NCI-H1694 (cell line): ENCODE measurements around the gene IER2.
A peak's percentile ranks its signal among the peaks of the same experiment; 100 is the strongest.
"Not testable (repeated sequence)": the region's sequence is repeated elsewhere in the genome, so short reads cannot be mapped to it uniquely, and the experiment has no call there.

Experiments used
- DNase-seq: peaks from one replicate; lab custom pipeline; 2025; lab: John Stamatoyannopoulos, UW

The IER2 gene

GRCh38 chr19:13163609-13164342, 13.6 kb downstream of the IER2 start:
- DNase-seq: no peak

GRCh38 chr19:13164343-13165161, 14.3 kb downstream of the IER2 start:
- DNase-seq: no peak

DNA sequence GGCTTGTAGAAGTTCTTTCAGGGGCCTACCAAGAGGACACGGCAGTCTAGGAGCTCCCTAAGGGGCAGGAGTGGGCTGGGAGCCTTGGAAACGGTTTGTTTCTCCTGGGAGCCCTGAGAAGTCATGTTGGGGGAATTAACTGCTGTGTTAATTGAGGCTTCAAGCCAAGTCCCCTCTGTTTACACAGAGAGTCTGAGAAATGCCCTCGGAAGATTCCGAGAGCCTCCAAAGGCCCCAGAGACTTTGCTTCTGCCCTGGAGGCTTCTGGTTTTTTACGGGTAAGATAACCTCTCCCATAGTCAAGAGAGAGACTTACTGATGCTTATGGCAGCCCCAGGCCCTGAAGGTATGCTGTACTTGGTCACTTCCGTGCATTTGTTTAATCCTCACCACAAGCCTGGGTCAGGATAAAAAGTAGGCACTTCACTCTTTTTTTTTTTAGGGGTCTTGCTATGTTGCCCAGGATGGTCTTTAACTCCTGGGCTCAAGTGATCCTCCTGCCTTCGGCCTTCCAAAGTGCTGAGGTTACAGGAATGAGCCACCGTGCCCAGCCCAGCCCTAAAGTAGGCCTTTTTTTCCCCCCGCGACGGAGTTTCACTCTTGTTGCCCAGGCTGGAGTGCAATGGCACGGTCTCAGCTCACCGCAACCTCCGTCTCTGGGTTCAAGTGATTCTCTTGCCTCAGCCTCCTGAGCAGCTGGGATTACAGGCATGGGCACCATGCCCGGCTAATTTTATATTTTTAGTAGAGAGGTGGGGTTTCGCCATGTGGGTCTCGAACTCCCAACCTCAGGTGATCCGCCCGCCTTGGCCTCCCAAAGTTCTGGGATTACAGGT, 15.2 kb downstream of the IER2 start:
- no peak for DNase-seq

GRCh38 chr19:13166151-13166550, 15.9 kb downstream of the IER2 start:
- DNase-seq: not testable (repeated sequence)

GRCh38 chr19:13169769-13170168, 19.6 kb downstream of the IER2 start:
- DNase-seq: no peak

- DNase-seq: no peak
Measured at GRCh38 chr19:13171146-13171545, 20.9 kb downstream of the IER2 start.

DNA sequence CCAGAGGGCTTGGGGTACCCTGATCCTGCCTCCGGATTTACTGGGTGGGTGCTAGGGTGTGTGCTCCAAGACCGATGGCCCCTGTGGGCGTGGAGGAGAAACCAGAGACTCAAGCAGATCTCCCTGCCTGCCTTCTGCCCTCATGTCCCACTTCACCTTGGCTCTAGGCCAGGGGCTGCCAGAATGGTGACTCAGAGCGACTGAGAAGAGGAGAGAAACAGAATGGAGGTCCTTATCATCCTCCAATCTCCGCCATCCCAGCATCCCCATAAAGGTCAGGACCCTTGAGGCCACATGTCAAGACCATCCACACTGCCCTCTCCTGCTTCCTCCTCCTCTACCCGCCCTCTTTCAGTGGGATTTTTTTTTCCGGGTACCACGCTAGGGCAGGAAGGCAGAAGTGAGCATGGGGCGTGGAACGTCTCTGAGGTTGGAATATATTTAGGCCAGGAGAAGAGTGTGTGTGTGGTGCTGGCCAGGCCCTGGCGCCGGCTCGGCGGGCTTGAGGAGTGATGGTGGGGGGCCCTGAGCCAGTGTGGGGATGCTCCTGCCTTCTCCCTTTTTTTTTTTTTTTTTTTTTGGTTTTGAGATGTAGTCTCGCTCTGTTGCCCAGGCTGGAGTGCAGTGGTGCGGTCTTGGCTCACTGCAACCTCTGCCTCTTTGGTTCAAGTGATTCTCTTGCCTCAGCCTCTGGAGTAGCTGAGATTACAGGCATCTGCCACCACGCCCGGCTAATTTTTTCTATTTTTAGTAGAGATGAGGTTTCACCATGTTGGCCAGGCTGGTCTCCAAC, 22.3 kb downstream of the IER2 start:
- no peak for DNase-seq

- no peak for DNase-seq
Measured at GRCh38 chr19:13173139-13173737, 23.0 kb downstream of the IER2 start.

DNA sequence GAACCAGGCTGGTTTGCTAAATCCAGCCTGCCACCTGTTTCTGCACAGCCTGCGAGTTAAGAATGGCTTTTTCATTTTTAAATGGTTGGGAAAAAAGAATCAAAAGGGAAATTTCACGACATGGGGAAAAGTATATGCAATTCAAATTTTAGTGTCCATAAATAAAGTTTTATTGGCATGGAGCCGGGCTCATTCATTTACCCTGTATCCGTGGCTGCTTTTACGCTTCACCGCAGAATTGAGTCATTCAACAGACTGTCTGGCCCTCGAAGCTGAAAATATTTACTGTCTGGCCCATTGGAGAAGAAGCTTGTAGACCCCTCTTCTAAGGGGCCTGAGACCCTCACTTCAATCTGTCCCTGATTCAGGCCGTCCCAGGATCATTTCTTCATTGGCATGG, 26.1 kb downstream of the IER2 start:
- no peak for DNase-seq

DNA sequence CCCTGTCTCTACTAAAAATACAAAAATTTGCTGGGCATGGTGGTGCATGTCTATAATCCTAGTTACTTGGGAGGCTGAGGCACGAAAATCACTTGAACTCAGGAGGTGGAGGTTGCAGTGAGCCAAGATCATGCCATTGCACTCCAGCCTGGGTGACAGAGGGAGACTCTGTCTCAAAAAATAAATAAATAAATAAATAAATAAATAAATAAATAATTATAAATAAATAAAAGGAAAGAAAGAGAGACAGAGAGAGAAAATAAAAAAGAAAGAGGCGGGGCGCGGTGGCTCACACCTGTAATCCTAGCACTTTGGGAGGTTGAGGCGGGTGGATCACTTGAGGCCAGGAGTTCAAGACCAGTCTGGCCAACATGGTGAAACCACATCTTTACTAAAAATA, 27.4 kb downstream of the IER2 start:
- not testable (repeated sequence) for DNase-seq

- DNase-seq: not testable (repeated sequence)
Measured at GRCh38 chr19:13178291-13178690, 28.1 kb downstream of the IER2 start.

DNA sequence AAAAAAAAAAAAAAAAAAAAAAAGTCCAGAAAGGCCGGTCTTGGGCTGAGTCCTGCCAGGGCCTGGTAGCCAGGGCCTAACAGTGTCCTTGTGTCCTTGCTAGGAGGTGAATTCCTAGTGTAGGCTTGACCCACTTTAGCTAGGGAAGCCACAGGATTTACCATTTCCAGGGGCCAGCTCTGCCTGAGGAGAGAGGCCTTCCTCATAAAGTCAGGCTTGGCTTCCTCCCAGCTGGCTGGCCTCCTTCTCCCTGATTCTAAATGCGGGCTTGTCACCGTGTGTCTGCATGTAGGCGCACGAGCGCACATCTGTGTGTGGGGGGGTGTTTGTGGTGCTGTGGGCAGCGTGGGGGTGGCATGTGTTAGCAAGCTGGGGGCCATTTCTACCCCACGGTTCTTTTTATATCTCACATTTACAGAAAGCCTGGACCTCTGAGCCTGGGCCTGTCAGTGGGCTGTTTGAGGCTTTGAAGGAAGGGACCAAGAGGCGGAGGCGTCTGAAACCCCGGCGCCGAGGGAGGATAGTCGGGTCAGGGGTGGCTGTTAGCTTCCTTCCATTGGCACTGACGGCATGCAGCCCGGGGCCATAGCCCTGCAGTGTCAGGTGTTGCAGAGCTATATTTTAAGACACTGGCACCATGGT, 31.7 kb downstream of the IER2 start:
- peak; percentile 34 for DNase-seq

DNA sequence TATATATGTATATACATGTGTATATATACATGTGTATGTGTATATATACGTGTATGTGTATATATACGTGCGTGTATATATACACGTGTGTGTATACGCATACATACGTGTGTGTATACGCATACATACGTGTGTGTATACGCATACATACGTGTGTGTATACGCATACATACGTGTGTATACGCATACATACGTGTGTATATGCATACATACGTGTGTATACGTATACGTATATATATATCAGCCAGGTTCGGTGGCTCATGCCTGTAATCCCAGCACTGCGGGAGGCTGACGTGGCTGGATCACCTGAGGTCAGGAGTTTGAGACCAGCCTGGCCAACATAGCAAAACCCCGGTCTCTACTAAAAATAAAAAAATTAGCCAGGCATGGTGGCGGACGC, 34.7 kb downstream of the IER2 start:
- DNase-seq: not testable (repeated sequence)

- not testable (repeated sequence) for DNase-seq
Measured at GRCh38 chr19:13185763-13186657, 35.8 kb downstream of the IER2 start.

DNA sequence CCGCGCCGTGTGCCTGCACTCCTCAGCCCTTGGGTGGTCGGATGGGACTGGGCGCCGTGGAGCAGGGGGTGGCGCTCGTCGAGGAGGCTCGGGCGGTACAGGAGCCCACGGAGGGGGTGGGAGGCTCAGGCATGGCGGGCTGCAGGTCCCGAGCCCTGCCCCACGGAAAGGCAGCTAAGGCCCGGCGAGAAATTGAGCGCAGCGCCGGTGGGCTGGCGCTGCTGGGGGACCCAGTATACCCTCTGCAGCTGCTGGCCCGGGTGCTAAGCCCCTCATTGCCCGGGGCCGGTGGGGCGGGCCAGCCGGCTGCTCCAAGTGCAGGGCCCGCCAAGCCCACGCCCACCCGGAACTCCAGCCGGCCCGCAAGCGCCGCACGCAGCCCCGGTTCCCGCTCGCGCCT, 36.5 kb downstream of the IER2 start:
- DNase-seq: not testable (repeated sequence)

- DNase-seq: no peak
Measured at GRCh38 chr19:13187419-13187818, 37.2 kb downstream of the IER2 start.

DNA sequence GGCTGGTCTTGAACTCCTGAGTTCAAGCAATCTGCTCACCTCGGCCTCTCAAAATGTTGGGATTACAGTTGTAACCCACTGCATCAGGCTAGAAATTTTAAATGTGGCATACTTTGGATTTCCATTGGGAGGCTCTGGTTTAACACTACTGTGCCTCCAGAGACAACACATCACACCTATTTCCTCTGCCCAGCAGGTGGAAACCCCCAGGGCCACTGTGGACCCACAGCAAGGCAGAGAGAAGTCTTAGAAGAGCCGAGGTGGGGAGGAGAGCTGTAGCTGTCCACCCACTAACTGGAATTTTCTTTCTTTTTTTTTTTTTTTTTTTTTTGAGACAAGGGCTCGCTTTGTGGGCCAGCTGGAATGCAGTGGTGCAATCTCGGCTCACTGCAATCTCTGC, 39.4 kb downstream of the IER2 start:
- no peak for DNase-seq

- DNase-seq: no peak
Measured at GRCh38 chr19:13190781-13191540, 40.8 kb downstream of the IER2 start.

GRCh38 chr19:13195678-13196077, 45.5 kb downstream of the IER2 start:
- DNase-seq: no peak
